ENCODE measurements around the gene TCEANC.

DNA sequence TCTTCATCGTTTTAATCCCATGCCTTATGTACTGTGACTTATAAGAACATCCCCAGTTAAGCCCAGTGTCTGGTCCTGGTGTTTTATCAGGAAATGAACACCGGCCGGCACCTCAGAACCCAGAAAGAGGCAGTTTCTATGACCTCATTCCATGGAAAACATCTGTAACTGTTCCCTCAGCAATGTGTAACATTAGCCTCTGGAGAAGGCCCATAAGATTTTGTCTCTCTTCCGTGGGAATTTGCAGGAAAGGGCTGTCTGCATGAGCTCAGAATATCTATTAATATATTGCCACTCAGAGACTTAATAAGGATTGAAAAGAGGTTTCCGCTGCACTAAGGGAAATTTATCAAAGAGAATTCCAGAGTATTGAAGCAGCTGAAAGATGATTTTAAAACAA, 3.1 kb upstream of the TCEANC start:
- TF ChIP-seq POLR2A (IDR thresholded peaks at IDR 0.05): no peak
- TF ChIP-seq, protein P1, sequence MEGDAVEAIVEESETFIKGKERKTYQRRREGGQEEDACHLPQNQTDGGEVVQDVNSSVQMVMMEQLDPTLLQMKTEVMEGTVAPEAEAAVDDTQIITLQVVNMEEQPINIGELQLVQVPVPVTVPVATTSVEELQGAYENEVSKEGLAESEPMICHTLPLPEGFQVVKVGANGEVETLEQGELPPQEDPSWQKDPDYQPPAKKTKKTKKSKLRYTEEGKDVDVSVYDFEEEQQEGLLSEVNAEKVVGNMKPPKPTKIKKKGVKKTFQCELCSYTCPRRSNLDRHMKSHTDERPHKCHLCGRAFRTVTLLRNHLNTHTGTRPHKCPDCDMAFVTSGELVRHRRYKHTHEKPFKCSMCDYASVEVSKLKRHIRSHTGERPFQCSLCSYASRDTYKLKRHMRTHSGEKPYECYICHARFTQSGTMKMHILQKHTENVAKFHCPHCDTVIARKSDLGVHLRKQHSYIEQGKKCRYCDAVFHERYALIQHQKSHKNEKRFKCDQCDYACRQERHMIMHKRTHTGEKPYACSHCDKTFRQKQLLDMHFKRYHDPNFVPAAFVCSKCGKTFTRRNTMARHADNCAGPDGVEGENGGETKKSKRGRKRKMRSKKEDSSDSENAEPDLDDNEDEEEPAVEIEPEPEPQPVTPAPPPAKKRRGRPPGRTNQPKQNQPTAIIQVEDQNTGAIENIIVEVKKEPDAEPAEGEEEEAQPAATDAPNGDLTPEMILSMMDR (IDR thresholded peaks at IDR 0.05): no peak

Measured in suprapubic skin (tissue), 3 donors.